AG08396 (cell line): ENCODE measurements around the gene ACIN1.
"Not testable (repeated sequence)": the region's sequence is repeated elsewhere in the genome, so short reads cannot be mapped to it uniquely, and the experiment has no call there.

Source experiments
- DNase-seq: peaks from one replicate; pipeline ENCODE4 v3.0.0; 2012; ENCODE audit warnings: low spot score, mixed read lengths

ACIN1 gene

DNA sequence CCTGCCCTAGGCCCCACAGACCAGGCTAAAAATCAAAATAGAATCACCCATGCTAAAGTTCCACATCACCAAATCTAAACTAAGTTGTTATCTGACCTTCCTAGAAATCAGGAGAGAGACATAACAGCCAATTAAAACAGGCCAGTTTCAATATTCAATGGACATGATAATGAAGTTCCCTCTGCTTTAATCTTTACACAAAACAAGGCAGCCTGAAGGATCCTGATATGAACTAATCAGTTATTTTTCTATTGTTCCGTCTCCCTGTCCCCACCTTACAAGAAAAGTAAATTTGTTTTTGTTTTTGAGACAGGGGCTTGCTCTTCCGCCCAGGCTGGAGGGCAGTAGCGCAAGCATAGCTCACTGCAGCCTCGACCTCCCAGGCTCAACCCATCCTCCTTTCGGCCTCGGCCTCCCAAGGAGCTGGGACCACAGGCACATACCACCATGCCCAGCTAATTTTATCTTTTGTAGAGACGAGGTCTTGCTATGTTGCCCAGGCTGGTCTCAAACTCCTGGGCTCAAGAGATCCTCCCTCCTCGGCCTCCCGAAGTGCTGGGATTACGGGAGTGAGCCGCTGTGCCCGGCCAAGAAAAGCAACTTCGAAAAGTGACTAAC is 29.5 kb upstream of the ACIN1 start:
- DNase-seq: no peak

DNA sequence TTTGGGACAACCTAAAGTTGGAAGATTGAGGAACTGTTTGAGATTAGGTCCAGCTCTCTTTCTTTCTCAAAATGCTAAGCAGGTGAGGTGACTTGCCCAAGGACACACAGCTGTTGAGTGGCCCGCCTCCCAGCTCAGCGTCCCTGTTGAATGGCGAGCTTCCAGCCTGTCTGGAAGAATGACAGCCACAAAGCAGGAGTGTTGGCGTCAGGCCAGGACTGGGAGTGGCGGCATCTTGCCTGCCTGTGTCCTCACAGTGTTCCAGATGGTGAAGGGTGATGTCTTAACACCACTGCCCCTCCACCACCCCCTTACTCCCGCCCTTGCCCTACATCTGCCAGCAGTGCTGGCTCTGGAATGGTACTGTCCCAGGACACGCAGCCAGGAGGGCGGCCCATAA is 28.5 kb upstream of the ACIN1 start:
- no peak for DNase-seq

DNA sequence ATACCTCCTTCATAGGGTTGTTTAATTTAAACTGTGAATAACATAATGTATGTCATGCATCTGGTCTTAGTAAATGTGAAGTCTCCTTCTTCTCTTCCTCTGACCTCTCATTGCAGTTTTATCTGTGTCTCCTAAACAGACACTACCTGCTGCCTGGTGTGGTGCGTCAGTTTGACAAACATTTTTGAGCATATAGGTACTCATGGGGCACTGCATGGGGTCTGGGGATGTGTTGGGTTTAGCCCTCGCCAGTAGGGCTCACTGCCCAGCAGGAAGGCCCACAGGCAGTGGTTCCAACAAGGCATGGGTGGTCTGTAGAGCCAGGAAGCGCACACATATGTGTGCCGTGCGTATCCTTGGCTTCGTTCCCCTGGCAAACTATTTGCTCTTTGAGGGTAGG is 27.1 kb upstream of the ACIN1 start:
- DNase-seq: no peak

DNA sequence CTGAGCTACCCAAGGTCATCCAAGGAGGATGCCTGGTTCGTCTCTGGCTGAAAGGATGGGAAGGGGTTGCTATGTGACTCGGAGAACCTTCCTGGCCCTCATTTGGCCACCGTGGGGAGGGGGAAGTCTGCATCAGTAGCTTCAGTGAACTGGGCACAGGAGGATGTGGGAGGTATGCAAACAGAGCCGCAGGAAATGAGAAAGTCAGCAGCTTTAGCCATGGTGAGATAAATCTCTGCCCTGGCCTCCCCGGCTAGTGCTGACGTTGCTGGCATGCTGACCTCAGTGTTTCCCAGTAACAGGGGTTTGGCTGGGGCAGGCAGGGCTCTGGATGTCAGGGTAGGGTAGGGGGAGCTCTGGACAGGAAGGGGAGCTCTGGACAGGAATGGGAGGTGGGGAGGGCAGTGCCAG is 26.4 kb upstream of the ACIN1 start:
- DNase-seq: peak; percentile 43

DNA sequence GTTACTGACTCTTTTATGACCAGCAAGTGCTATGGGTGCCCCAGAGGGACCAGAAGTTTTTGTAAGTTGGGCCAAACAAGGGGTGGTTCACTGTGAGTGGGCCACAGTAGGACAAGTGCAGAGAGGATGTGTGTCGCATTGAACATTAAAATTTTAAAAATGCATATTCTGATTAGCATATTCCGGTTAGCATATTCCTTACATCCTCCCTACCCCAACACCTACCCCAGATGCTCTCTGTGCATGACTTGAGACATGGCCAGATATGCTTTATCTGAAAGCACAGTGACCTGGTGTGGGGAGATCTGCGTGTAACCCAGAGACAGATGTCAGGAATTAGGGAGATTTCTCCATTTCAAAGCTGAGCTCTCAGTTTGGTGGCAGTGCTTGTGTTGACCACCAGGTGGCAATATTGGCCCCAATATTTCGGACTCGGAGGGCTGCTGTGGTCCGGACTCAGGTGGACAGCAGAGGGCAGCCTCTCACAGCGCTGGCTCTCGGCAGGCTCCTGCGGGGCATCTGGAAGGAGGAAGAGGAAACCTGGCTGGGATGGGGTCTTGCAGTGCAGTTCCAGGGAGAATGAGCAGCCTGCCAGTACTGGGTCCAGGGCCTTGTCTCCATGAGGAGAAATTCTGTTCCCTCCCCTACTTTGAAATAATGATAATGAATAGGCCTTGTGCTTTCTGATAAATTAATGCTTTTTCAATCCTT is 25.8 kb upstream of the ACIN1 start:
- peak; percentile 89 for DNase-seq

DNA sequence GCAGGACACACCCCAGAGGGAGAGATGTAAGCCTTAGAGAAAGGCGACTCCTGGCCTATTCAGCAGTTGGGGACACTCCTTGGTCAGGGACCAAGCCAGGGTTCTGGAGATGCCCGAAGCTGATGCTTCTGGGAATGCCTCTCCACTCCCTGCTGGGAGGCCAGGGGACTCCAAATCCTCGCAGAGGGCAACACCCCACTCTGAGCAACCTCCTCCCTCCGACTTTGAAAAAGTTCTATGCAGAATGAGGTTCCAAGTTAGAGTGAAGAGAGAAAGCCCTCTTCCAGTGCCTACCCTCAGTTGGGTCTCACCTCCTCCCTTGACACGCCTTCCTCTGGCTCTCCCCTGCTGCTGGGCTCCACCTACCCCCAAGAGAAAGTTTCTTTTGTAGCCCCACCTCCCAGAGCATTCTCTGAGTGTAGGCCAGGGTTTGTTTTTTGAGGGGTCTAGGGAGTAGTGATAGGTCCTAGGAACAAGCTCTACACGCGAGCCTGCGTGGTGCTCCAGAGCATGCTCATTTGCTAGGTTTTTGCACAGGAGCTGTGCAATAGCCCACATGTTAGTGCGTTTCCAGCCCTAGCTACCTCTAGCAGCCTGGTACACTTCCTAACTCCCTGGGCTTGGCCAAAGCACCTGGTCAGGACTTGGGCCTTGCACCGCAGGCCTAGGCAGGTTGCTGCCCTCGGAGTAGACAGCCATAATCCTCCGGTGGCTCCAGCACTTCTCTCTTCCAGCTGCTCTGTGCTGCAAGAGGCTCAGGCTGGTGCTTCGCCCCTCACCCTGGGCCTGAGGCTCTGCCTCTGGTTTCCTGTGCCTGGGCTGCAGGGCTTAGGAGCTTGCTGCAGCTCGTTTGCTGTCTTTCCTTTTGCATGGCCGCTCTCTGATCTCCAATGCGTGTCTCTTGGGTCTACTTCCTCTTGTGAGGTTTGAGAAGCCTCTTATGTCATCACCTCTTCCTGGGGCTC is 24.7 kb upstream of the ACIN1 start:
- no peak for DNase-seq

DNA sequence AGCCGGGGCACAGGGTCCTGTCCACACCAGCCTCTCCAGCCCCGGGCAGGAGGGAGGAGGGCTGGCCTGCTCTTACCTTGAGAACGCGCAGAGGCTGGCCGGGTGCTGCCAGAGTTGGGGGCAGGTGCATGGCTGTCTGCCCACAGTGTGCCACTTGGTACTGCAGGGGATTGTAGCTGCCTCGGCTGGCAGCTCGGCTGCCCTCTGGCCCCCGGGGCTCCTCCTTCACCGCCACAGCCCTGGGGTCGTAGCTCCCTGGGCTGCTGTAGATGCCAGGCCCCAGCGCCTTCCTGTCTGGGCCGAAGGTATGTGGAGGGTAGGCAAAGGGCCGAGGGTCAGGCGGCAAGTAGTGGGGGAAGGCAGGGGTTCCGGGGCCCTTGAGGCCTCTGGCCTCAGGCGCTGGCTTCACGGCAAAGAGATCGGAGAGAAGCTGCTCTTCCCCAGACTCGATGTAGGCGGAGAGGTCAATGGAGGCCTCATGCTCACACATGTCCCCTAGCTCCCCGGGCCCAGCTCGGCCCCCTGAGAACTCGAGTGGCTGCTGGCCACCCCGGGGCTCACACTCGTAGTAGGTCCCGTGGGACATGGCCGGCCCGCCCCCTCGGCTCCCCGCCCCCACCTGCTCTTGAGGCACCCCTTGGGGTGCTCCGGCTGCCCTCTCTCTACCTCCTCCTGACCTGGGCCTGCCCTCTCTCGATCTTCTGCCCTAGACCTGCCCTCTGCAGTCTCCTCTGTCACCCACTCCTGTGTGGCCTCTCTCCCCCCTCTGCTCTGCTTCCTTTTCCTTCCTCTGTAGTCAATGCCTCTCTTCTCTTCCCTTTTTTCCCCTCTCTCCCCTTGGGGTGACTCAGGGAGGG is 23.8 kb upstream of the ACIN1 start, which contains the start of gene CEBPE:
CEBPE (minus strand) TSS at position 750 of the 857 bp plus-strand sequence; CDS start at position 586, 164 bp downstream.
- DNase-seq: no peak

DNA sequence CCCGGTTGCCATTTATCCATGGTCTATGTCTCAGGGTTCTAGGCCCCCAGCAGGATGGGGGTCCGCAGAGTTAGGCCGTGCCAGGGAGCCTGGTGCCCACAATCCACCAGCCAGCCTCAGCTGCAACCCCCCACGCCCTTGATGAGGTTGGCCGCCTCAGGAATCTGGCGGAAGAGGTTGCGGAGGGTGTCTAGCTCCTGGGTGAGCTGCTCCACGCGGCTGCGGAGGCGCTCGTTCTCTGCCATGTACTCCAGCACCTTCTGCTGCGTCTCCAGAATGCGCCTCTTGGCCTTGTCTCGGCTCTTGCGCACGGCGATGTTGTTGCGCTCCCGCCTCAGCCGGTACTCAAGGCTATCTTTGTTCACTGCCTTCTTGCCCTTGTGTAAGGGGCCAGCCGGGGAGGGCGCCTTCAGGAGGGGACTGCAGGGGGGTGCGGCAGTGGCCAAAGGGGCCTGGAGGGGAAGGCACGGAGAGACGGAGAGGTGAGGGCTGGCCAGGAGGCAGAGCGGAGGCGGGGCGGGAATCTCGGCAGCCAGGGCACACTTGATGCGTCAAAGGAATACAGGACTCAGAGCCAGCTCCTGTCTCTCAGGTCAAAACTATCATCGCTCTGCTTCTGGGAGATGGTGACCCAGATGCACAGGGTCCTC is 22.6 kb upstream of the ACIN1 start:
- no peak for DNase-seq

DNA sequence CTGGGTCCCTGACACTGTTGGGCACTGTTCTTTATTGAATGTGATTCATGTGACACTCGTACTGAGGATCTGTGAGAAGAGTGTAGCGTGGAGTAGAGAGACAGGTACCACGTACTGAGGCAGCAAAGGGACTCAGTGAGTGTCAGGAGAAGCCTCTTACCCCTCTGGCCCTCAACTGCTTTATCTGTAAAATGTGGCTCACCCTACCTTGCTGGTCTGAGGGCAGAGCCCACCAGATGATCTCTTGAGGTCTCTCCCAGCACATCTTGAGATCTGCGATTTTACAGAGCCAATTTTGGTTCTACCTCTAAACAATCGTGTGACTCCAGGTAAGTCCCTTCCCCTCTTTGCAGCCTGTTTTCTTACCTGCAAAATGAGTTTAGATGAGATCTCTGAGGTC is 21.0 kb upstream of the ACIN1 start:
- no peak for DNase-seq

DNA sequence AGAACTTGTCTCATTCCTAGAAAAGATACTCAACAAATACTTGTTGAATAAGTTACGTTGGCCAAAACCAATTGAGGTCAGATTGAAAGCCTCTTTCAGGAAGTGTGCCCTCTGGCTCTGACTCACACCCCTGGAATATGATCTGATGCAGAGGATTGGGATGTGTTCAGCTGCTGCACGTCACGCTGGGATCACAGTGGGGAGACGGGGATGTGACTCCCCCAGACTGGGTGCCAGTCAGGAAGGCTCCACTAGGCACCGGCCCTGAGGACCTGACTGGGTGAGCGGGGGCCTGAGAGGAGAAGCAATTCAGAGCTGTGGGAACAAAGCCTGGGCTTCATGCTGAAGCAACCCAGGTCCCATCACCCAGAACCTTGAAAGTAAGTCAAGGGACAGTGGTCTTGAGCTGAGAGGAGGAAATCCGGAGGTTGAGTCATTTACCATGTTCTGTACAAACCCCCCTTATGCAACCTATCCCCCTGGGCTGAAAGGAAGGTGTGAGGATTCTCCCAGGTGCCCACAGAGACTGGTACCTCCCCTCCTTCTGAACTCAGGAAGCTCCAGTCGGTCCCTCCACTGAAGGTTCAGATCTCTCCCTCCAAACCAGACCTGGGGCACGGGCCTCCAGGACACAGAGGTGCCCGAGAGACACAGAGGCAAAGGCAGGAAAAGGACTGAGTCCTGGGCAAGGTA is 20.2 kb upstream of the ACIN1 start:
- DNase-seq: peak; percentile 96

DNA sequence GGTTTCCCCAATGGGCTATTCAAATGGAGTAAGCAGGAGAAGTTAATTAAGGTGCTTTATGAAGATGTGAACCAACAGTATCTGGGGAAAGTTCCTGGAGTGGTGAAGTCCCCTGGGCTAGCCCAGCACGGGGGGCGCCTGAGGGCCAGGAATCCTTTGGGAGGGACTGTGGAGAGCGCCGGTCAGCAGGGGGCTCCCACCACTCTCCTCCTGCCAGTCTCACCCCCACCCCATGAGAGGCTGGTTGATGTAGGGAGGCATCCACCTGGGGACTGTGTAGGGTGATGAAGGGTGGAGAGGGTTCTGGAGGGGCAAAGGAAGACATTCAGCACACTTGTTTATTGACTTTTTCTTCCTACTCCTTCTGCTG is 19.7 kb upstream of the ACIN1 start:
- no peak for DNase-seq

DNA sequence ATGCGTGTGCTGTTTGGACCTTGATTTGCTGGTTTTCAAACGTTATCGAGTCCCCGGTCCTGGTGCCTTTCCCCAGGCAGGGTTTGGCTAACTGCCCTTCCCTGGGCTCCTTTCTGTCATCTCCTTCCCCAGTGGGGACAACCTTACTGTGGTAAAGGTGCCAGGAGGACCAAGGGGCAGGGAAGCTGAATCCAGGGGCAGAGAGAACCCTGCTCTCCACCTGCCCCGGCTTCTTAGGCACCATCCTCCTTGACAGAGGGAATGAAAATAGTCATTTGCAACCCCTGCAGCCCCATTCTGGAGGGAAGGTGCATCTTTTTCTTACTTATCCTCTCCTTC is 19.2 kb upstream of the ACIN1 start:
- DNase-seq: no peak

DNA sequence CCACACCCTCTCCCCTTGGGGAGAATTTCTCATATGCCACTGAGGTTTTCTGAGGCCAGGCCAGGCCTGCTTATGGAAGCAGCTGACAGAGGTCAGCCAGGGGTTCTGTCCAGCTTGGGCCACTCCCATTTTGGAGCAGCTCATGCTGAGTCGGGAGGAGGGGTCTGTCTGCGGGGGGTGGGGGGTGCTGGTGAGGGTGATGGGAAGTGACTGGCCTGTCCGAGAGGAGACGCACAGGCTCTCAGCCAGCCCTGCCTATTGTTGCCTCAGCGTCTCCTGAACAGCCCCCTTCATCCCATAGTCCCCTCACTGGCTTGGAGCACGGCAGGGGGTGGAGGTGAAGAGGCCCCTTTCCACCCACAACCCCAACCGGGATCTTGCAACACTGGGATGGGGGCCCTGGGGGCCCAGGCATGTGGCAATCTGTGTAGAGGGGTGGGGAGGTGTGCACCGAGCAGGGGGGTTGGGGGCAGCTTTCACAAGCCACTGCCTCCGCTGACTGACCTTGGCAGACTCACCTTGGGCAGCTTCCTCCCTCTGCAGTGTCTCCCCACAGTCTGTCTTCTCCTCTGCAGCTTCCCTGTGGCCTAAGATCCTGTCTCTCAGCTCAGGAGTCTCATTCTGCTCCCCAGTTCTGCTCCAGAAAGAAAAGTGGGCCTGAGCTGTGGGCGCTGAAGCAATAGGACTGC is 18.6 kb upstream of the ACIN1 start:
- no peak for DNase-seq

DNA sequence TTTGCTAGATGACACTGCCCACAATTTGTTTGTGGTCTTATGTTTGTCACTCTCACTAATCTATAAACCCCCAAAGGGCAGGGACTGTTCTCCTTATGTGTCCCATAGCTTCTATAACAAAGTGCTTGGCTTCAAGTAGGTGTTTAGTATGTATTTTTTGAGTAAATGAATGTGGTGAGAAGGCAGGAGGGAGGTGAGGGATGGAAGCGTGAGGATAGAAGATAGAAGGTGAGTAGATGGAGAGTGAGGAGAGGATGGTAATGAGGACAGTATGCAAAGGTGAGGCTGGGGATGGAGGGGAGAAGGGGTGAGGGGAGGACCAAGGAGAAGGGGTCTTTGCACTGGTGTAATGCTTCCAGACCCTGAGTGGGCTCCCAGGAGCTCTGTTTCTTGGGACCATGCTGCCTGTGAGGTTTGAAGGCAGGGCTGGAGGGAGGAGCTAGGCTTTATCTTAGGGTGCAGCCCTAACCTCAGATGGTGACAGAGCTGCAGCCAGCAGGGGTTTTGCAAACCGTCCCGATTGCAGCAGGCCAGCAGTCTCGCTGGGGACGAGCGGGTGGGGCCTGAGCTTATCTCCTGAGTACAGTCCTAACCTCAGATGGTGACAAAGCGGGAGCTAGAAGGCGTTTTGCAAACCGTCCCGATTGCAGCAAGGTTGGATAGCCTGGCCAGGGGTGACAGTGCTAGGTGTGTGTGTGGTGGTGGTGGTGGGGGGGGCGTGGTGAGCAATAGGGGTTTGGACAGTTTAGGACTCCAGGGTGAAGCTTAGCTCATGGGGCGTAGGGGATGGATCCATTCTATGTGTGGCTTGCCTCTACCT is 17.6 kb upstream of the ACIN1 start:
- DNase-seq: no peak

DNA sequence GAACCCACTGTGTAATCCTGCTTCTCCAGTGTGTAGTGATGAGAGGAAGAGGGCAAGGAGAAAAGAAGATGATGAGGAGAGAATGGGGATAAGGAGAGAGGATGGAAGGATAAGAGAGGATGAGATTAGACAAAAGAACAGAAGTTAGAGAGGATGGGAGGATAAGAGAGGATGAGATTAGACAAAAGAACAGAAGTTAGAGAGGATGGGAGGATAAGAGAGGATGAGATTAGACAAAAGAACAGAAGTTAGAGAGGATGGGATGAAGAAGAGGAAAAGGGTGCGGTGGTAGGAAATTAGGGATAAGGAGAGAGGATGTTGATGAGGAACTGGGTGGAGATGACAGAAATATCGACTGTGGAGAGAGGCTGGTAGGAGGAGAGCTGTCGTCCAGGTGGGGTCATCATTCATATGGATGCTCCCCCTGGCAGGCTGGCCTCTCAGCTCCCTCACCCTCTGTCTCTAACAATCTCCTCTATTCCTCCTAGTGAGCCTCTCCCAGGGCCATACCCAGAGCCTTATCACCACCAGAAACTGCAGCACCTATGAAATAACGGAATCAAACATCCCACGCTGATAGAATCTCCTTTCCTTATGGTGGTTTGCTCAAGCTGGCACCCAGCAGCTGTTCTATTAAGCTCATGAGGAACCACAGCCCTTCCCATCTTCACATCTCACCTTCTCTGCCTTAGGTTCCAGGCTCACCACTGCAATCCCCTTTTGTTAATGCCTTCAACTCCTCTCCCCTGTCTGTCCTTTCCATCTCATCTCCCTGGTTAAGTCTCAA is 15.8 kb upstream of the ACIN1 start:
- DNase-seq: no peak

DNA sequence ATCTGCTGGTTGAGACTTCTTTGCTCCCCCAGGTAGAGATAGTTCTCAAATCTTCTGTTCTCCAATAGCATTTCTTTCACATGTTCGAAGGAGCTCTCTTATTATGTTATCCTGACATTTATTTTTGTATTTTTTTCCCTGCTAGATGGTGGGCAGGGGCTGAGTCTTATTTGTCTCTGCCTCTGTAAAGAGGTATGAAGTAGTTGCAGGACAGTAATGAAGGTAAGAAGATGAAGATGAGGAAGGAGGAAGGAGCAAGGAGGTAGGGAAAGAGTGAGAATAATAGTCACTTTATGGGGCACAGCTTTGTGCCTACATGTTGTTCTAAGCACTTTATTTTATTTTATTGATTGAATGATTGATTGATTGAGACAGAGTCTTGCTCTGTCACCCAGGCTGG is 14.8 kb upstream of the ACIN1 start:
- no peak for DNase-seq

DNA sequence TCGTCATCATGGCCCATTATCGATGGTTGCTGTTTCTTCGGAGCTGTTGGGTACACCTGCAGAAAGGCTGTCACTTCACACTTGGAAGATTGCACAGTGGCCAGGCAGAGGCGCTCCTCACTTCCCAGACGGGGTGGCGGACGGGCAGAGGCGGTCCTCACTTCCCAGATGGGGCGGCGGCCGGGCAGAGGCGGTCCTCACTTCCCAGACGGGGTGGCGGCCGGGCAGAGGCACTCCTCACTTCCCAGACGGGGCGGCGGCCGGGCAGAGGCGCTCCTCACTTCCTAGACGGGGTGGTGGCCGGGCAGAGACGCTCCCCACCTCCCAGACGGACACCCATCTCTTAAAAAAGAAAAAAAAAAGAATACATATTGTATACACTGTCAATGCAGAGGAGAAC is 13.2 kb upstream of the ACIN1 start:
- DNase-seq: not testable (repeated sequence)

DNA sequence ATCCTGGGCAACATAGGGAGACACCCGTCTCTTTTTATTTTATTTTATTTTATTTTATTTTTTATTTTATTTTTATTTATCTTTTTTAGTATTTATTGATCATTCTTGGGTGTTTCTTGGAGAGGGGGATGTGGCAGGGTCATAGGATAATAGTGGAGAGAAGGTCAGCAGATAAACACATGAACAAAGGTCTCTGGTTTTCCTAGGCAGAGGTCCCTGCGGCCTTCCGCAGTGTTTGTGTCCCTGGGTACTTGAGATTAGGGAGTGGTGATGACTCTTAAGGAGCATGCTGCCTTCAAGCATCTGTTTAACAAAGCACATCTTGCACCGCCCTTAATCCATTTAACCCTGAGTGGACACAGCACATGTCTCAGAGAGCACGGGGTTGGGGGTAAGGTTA is 12.7 kb upstream of the ACIN1 start:
- not testable (repeated sequence) for DNase-seq

DNA sequence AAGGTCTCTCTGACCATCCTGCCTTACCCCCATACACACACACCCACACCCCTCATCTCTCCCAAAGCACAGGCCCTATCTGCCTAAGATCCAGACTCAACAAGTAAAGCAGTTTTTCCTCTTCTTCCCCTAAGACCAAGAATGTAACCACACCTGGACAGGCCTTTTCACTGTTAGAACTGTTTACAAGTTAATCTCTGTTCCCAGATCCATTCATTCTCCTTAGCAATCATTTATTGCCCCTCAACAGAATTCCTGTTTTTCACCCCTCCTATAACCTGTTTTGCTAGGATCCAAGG is 11.8 kb upstream of the ACIN1 start:
- DNase-seq: no peak
